Measurements from ENCODE around the gene SLC41A3. TPM values are rescaled to one million over a fixed set of nuclear protein-coding genes. Genes with fewer than 3 reads are reported as not detected.
"Not testable (repeated sequence)": the region's sequence is repeated elsewhere in the genome, so short reads cannot be mapped to it uniquely, and the experiment has no call there.

Gene SLC41A3
- total and polyA plus RNA-seq, 12 donors = 40.8 to 140 (median 74.4) TPM

DNA sequence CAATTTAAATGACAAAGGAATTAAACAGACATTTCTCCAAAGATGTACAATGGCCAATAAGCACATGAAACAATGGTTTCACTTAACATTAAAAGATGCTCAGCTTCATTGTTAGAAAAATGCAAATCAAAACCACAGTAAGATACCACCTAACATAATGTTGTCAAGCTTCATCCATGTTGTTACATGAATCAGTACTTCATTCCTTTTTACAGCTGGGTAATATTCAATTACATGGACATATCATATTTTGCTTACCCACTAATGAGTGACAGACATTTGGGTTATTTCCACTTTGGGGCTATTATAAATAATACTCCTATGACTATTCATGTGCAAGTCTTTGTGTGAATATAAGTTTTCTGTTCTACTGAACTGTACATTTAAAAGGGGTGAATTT, 7.8 kb downstream of the SLC41A3 start:
- no peak overlapping the region for H3K4me3 ChIP-seq
- H3K4me1 ChIP-seq (replicated peaks in 1 of 2) = no peaks in the 10 kb centered on the region
- H3K36me3 ChIP-seq (replicated peaks in 1 of 2) = no peaks in the 10 kb centered on the region
- intact Hi-C loops (cut with DNase I) = no loop called here
- H3K27ac ChIP-seq = no peak overlapping the region
- H3K27me3 ChIP-seq = no peaks in the 10 kb centered on the region
- TF ChIP-seq, protein P1, sequence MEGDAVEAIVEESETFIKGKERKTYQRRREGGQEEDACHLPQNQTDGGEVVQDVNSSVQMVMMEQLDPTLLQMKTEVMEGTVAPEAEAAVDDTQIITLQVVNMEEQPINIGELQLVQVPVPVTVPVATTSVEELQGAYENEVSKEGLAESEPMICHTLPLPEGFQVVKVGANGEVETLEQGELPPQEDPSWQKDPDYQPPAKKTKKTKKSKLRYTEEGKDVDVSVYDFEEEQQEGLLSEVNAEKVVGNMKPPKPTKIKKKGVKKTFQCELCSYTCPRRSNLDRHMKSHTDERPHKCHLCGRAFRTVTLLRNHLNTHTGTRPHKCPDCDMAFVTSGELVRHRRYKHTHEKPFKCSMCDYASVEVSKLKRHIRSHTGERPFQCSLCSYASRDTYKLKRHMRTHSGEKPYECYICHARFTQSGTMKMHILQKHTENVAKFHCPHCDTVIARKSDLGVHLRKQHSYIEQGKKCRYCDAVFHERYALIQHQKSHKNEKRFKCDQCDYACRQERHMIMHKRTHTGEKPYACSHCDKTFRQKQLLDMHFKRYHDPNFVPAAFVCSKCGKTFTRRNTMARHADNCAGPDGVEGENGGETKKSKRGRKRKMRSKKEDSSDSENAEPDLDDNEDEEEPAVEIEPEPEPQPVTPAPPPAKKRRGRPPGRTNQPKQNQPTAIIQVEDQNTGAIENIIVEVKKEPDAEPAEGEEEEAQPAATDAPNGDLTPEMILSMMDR (IDR thresholded peaks at IDR 0.05) = no peak
- no peak for TF ChIP-seq POLR2A (IDR thresholded peaks at IDR 0.05)
- no peak for DNase-seq
- H3K9me3 ChIP-seq (replicated peaks in 1 of 3) = no peaks in the 10 kb centered on the region

DNA sequence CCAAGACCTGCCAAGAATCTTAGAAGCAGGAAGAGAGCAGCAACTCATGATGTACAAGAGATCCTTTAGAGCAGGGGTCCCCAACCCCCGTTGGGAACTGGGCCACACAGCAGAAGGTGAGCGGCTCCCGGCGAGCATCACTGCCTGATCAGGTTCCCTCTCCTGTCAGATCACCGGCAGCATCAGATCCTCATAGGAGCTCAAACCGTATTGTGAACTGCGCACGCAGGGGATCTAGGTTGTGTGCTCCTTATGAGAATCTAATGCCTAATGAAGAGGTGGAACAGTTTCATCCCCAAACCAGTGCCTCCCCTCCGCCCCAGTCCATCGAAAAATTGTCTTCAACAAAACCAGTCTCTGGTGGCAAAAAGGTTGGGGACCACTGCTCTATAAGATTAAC, 13.8 kb downstream of the SLC41A3 start:
- Histone ChIP-seq H3K9me3 (replicated peaks in 1 of 3) (no peaks in the 10 kb centered on the region), H3K4me3 (no peak overlapping the region), H3K27ac (no peak overlapping the region), H3K27me3 (no peaks in the 10 kb centered on the region), H3K4me1 (replicated peaks in 1 of 2) (no peaks in the 10 kb centered on the region), H3K36me3 (replicated peaks in 1 of 2) (no peaks in the 10 kb centered on the region)
- no peak for DNase-seq
- WGBS, 4 donors = 85 to 94% (median 93%) methylated on average over 10 of the region's 10 CpGs
- no peak for TF ChIP-seq POLR2A (IDR thresholded peaks at IDR 0.05)
- TF ChIP-seq, protein P1 (IDR thresholded peaks at IDR 0.05) = no peak
- intact Hi-C loops (cut with DNase I) = no loop called here

DNA sequence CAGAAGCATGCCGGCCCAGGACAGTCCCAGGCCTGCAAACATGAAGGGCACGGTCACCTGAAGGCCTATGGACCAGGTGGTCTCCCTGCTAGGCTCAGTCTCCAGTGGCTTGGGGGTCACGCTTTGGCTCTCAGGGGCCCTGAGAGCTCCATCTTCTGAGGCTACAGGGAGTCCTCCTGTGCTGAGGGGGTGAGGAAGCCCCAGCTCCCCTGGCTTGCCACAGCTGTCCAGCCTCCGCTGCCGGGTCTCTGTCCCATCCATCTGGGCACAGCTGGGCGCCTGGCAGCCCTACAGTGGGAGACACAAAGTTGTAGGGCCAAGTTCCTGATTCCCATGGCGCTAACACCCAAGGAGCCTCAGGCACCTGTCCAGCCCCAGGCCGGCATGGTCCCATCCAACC, 16.0 kb downstream of the SLC41A3 start:
- no peak for DNase-seq
- Histone ChIP-seq H3K4me1 (replicated peaks in 1 of 2) (no peaks in the 10 kb centered on the region), H3K27me3 (no peaks in the 10 kb centered on the region), H3K27ac (no peak overlapping the region), H3K36me3 (replicated peaks in 1 of 2) (no peaks in the 10 kb centered on the region), H3K4me3 (no peak overlapping the region), H3K9me3 (replicated peaks in 1 of 3) (no peaks in the 10 kb centered on the region)
- TF ChIP-seq, protein P1 (IDR thresholded peaks at IDR 0.05) = no peak
- no peak for TF ChIP-seq POLR2A (IDR thresholded peaks at IDR 0.05)
- intact Hi-C loops (cut with DNase I) = no loop called here
- WGBS, 4 donors = 95 to 97% (median 96%) methylated on average over 4 to 8 of the region's 8 CpGs

DNA sequence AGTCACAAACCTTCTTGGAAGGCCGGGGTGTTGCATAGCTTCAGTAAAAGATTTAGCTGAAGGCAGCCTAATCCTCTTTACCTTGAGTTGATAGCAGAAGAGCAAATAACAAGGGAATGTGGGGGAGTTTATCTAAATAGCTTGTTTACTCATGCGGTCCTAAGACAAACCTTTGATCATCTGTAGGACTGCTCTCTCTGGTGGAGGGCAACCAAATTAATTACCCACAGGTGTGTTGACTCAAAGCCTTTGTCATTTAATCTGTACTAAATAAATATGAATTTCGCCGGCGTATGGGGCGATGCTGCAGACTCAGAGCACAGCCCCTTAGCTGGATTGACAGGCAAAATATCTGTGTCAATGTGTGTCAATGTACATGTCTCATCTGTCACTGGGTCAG, 17.2 kb downstream of the SLC41A3 start:
- H3K27ac ChIP-seq; H3K9me3 ChIP-seq (replicated peaks in 1 of 3); H3K36me3 ChIP-seq (replicated peaks in 1 of 2); DNase-seq; H3K4me1 ChIP-seq (replicated peaks in 1 of 2); H3K4me3 ChIP-seq; H3K27me3 ChIP-seq; intact Hi-C loops (cut with DNase I): not testable (repeated sequence)
- WGBS, 4 donors = 93 to 98% (median 96%) methylated on average over 6 of the region's 6 CpGs

DNA sequence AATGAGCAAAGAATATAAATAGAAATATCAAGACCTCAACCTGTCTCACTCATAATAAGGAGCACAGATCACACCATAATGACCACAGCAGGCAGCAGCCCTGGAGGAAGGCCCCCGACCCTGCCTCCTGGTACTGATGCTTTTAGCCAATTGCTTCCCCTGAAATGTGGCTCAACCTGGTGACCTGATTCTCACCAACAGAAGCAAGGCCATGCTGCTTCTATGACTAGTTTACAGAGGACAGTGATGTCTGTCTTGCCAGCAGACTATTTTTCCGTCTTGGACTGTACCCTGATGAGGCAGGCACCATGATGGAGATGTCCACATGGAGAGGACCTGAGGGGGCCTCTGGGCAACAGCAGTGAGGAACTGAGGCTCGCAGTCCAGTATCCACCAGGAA, 18.0 kb downstream of the SLC41A3 start:
- no peaks in the 10 kb centered on the region for H3K36me3 ChIP-seq (replicated peaks in 1 of 2)
- no peaks in the 10 kb centered on the region for H3K4me1 ChIP-seq (replicated peaks in 1 of 2)
- 89 to 100% (median 92%) methylated on average over 2 to 3 of the region's 3 CpGs for WGBS, 4 donors
- H3K27ac ChIP-seq = no peak overlapping the region
- TF ChIP-seq, protein P1 (IDR thresholded peaks at IDR 0.05) = no peak
- no peak for TF ChIP-seq POLR2A (IDR thresholded peaks at IDR 0.05)
- H3K4me3 ChIP-seq = no peak overlapping the region
- intact Hi-C loops (cut with DNase I) = no loop called here
- DNase-seq = no peak
- no peaks in the 10 kb centered on the region for H3K27me3 ChIP-seq
- no peaks in the 10 kb centered on the region for H3K9me3 ChIP-seq (replicated peaks in 1 of 3)

Measured in adrenal gland (tissue), 12 donors.